Stimulated activated CD4-positive, alpha-beta T cell treated with anti-CD3 and anti-CD28 coated beads, Interleukin-1b, Interleukin-23, amount 100 ng/mL, for 4 hours (primary cell): ENCODE data around the gene SLAIN1.
"Not testable (repeated sequence)": the region's sequence is repeated elsewhere in the genome, so short reads cannot be mapped to it uniquely, and the experiment has no call there.

ENCODE experiments used
- DNase-seq, 2 donors: peaks; one replicate each; pipeline ENCODE4 v3.0.0-alpha.2; 2020; ENCODE audit warnings: low read depth in 2 of 2

Gene SLAIN1

GRCh38 chr13:77697217-77698103 lies at the start of gene SLAIN1:
TSS of gene SLAIN1 (plus strand) at chr13:77697687. CDS start at chr13:77697914, 227 bp downstream.
- DNase-seq: peak; percentile 70 to 79

GRCh38 chr13:77650409-77650808 lies 47.1 kb upstream of the SLAIN1 start:
- DNase-seq: no peak

- DNase-seq: no peak
Measured at GRCh38 chr13:77653301-77653700, 44.2 kb upstream of the SLAIN1 start.

- not testable (repeated sequence) for DNase-seq
Measured at GRCh38 chr13:77660016-77660415, 37.5 kb upstream of the SLAIN1 start.

GRCh38 chr13:77660841-77661250 lies 36.6 kb upstream of the SLAIN1 start:
- DNase-seq: no peak

- not testable (repeated sequence) for DNase-seq
Measured at GRCh38 chr13:77662301-77662700, 35.2 kb upstream of the SLAIN1 start.

- DNase-seq: not testable (repeated sequence)
Measured at GRCh38 chr13:77662831-77663230, 34.7 kb upstream of the SLAIN1 start.

- DNase-seq: no peak
Measured at GRCh38 chr13:77674852-77675251, 22.6 kb upstream of the SLAIN1 start.

GRCh38 chr13:77678691-77679235 lies 18.7 kb upstream of the SLAIN1 start:
- DNase-seq: no peak

- no peak for DNase-seq
Measured at GRCh38 chr13:77687799-77688198, 9.7 kb upstream of the SLAIN1 start.

GRCh38 chr13:77691871-77692270 lies 5.6 kb upstream of the SLAIN1 start:
- no peak for DNase-seq

- no peak for DNase-seq
Measured at GRCh38 chr13:77692746-77693448, 4.6 kb upstream of the SLAIN1 start.

- no peak for DNase-seq
Measured at GRCh38 chr13:77693449-77693940, 4.0 kb upstream of the SLAIN1 start.

GRCh38 chr13:77696006-77696878 lies 1.2 kb upstream of the SLAIN1 start:
- no peak for DNase-seq

- DNase-seq: no peak
Measured at GRCh38 chr13:77696879-77697216, 639 bp upstream of the SLAIN1 start.

- DNase-seq: peak in 1 of 2 donors; percentile 37
Measured at GRCh38 chr13:77698201-77699058, 943 bp downstream of the SLAIN1 start.

GRCh38 chr13:77699059-77699680 lies 1.7 kb downstream of the SLAIN1 start:
- no peak for DNase-seq

GRCh38 chr13:77701305-77701704 lies 3.8 kb downstream of the SLAIN1 start:
- no peak for DNase-seq

- DNase-seq: no peak
Measured at GRCh38 chr13:77702366-77702765, 4.9 kb downstream of the SLAIN1 start.

- DNase-seq: no peak
Measured at GRCh38 chr13:77703408-77703807, 5.9 kb downstream of the SLAIN1 start.
